HCT116 (cell line): ENCODE data around the gene CEBPA.

Source experiments
- CBX3 ChIP-seq: IDR thresholded peaks from 2 replicates; pipeline ENCODE4 v1.6.1; 2012; ENCODE audit warnings: low read depth
- CEBPB ChIP-seq: IDR thresholded peaks from 2 replicates; pipeline ENCODE4 v1.6.1; 2012; ENCODE audit warnings: low read depth
- CTCF ChIP-seq, 3 experiments: fragments of 200-600 bp in 1 of 3; sonication (generic) in 1 of 3; IDR thresholded peaks in 2 of 3; conservative IDR thresholded peaks in 1 of 3; 2 replicates each; pipeline ENCODE4 v1.5.1; 2012 to 2017; ENCODE audit warnings: low read depth in 2 of 3, low read length in 2 of 3, antibody characterized with exemption in 1 of 3, borderline replicate concordance in 1 of 3, control low read depth in 1 of 3, mild to moderate bottlenecking in 1 of 3, mixed read lengths in 1 of 3, mixed run types in 1 of 3, moderate library complexity in 1 of 3; ENCODE audit not compliant: insufficient read depth in 1 of 3
- EZH2 ChIP-seq: fragments of 200-600 bp; sonication (generic); IDR thresholded peaks from 2 replicates; pipeline ENCODE4 v1.6.1; 2017; ENCODE audit warnings: antibody characterized with exemption, mixed run types
- EZH2phosphoT487 ChIP-seq: fragments of 200-600 bp; IDR thresholded peaks from 2 replicates; pipeline ENCODE4 v1.6.1; 2018; ENCODE audit warnings: antibody characterized with exemption, borderline replicate concordance
- JUND ChIP-seq: IDR thresholded peaks from 2 replicates; pipeline ENCODE4 v1.6.1; 2012
- MAX ChIP-seq: IDR thresholded peaks from 2 replicates; pipeline ENCODE4 v1.6.1; 2012
- POLR2A ChIP-seq: IDR thresholded peaks from 2 replicates; pipeline ENCODE4 v1.7.0; 2011; ENCODE audit warnings: borderline replicate concordance; ENCODE audit not compliant: insufficient read depth, insufficient read length; ENCODE audit errors: extremely low read depth
- POLR2AphosphoS5 ChIP-seq: IDR thresholded peaks from 2 replicates; pipeline ENCODE4 v1.6.1; 2011; ENCODE audit warnings: mild to moderate bottlenecking, low read depth, low read length, moderate library complexity
- SP1 ChIP-seq: IDR thresholded peaks from 2 replicates; pipeline ENCODE4 v1.6.1; 2012; ENCODE audit warnings: low read depth
- SRF ChIP-seq: IDR thresholded peaks from 2 replicates; pipeline ENCODE4 v1.6.1; 2012; ENCODE audit warnings: low read depth
- ZBTB33 ChIP-seq: IDR thresholded peaks from 2 replicates; pipeline ENCODE4 v1.6.1; 2011; ENCODE audit warnings: mild to moderate bottlenecking, low read length, moderate library complexity; ENCODE audit not compliant: insufficient replicate concordance; ENCODE audit errors: extremely low read depth
- ZNF274 ChIP-seq: fragments of 200-500 bp; sonication (Bioruptor generic); IDR thresholded peaks from 2 replicates; pipeline ENCODE4 v1.6.1; 2014; ENCODE audit warnings: mild to moderate bottlenecking, low read depth, low read length, inconsistent platforms
- TF ChIP-seq, protein P1 (sequence below): IDR thresholded peaks from 2 replicates; pipeline ENCODE4 v1.6.1; 2012

GRCh38 chr19:33343859-33344572 lies 41.7 kb upstream of the CEBPA start:
- TF ChIP-seq EZH2 (no peak), CTCF (IDR thresholded peaks at IDR 0.05 in 2 of 3, conservative IDR thresholded peaks at IDR 0.05 in 1 of 3; ENCODE audit: borderline replicate concordance in 1 of 3, insufficient read depth in 1 of 3, low read depth in 2 of 3, low read length in 2 of 3) (no peak), MAX (no peak), ZBTB33 (no peak), POLR2AphosphoS5 (no peak), POLR2A (no peak), CEBPB (no peak), CBX3 (no peak), ZNF274 (no peak), SP1 (no peak), EZH2phosphoT487 (no peak), JUND (no peak), SRF (no peak)
- TF ChIP-seq, protein P1, sequence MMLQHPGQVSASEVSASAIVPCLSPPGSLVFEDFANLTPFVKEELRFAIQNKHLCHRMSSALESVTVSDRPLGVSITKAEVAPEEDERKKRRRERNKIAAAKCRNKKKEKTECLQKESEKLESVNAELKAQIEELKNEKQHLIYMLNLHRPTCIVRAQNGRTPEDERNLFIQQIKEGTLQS = no peak
